ENCODE measurements around the gene OTUB2.

Gene OTUB2

GRCh38 chr14:94045101-94045500 is 19.0 kb downstream of the OTUB2 start:
- Histone ChIP-seq H4K20me1 (ENCODE audit: insufficient read depth) (no peaks in the 10 kb centered on the region), H3K9ac (no peak overlapping the region), H3K27ac (no peak overlapping the region), H3K79me2 (ENCODE audit: insufficient read depth, low read depth) (no peaks in the 10 kb centered on the region), H3K4me1 (ENCODE audit: low read depth, poor library complexity, severe bottlenecking) (no peaks in the 10 kb centered on the region), H3K36me3 (ENCODE audit: insufficient read depth) (no peaks in the 10 kb centered on the region), H3K4me2 (no peak overlapping the region), H2AFZ (ENCODE audit: low read depth) (no peak overlapping the region), H3K4me3 (IDR thresholded peaks at IDR 0.05; ENCODE audit: insufficient read depth, low read depth, low read length) (no peak overlapping the region), H3K27me3 (ENCODE audit: insufficient read depth, low read depth) (no peaks in the 10 kb centered on the region)
- no peak for TF ChIP-seq CTCF (conservative IDR thresholded peaks at IDR 0.05; ENCODE audit: low read depth, low read length)

GRCh38 chr14:94045563-94046345 is 19.6 kb downstream of the OTUB2 start:
- no peaks in the 10 kb centered on the region for H3K27me3 ChIP-seq (ENCODE audit: insufficient read depth, low read depth)
- no peaks in the 10 kb centered on the region for H3K79me2 ChIP-seq (ENCODE audit: insufficient read depth, low read depth)
- TF ChIP-seq CTCF (conservative IDR thresholded peaks at IDR 0.05; ENCODE audit: low read depth, low read length), result no peak
- no peak overlapping the region for H2AFZ ChIP-seq (ENCODE audit: low read depth)
- no peak overlapping the region for H3K4me3 ChIP-seq (IDR thresholded peaks at IDR 0.05; ENCODE audit: insufficient read depth, low read depth, low read length)
- H3K4me1 ChIP-seq (ENCODE audit: low read depth, poor library complexity, severe bottlenecking), result no peaks in the 10 kb centered on the region
- H3K4me2 ChIP-seq, result no peak overlapping the region
- no peaks in the 10 kb centered on the region for H4K20me1 ChIP-seq (ENCODE audit: insufficient read depth)
- H3K9ac ChIP-seq, result no peak overlapping the region
- no peak overlapping the region for H3K27ac ChIP-seq
- H3K36me3 ChIP-seq (ENCODE audit: insufficient read depth), result no peaks in the 10 kb centered on the region

GRCh38 chr14:94046696-94047250 is 20.6 kb downstream of the OTUB2 start:
- no peak for TF ChIP-seq CTCF (conservative IDR thresholded peaks at IDR 0.05; ENCODE audit: low read depth, low read length)
- Histone ChIP-seq H4K20me1 (ENCODE audit: insufficient read depth) (no peaks in the 10 kb centered on the region), H3K27me3 (ENCODE audit: insufficient read depth, low read depth) (no peaks in the 10 kb centered on the region), H3K9ac (no peak overlapping the region), H3K79me2 (ENCODE audit: insufficient read depth, low read depth) (no peaks in the 10 kb centered on the region), H3K36me3 (ENCODE audit: insufficient read depth) (no peaks in the 10 kb centered on the region), H3K4me1 (ENCODE audit: low read depth, poor library complexity, severe bottlenecking) (peaks cover 9% of the 10 kb centered on the region), H3K27ac (no peak overlapping the region), H3K4me2 (no peak overlapping the region), H2AFZ (ENCODE audit: low read depth) (no peak overlapping the region), H3K4me3 (IDR thresholded peaks at IDR 0.05; ENCODE audit: insufficient read depth, low read depth, low read length) (no peak overlapping the region)

- Histone ChIP-seq H3K4me1 (ENCODE audit: low read depth, poor library complexity, severe bottlenecking) (peaks cover 18% of the 10 kb centered on the region), H3K79me2 (ENCODE audit: insufficient read depth, low read depth) (no peaks in the 10 kb centered on the region), H3K4me3 (IDR thresholded peaks at IDR 0.05; ENCODE audit: insufficient read depth, low read depth, low read length) (no peak overlapping the region), H3K9ac (no peak overlapping the region), H2AFZ (ENCODE audit: low read depth) (no peak overlapping the region), H4K20me1 (ENCODE audit: insufficient read depth) (no peaks in the 10 kb centered on the region), H3K27ac (no peak overlapping the region), H3K27me3 (ENCODE audit: insufficient read depth, low read depth) (no peaks in the 10 kb centered on the region), H3K36me3 (ENCODE audit: insufficient read depth) (no peaks in the 10 kb centered on the region), H3K4me2 (no peak overlapping the region)
- TF ChIP-seq CTCF (conservative IDR thresholded peaks at IDR 0.05; ENCODE audit: low read depth, low read length), result no peak
Measured at GRCh38 chr14:94047581-94047980, 21.4 kb downstream of the OTUB2 start.
